Stimulated activated effector memory CD8-positive, alpha-beta T cell treated with anti-CD3 and anti-CD28 coated beads, Interleukin-12 subunit alpha, Interleukin-12 subunit beta, amount 100 ng/mL, for 72 hours (primary cell): ENCODE measurements around the gene KCNMA1.
A peak's percentile ranks its signal among the peaks of the same experiment; 100 is the strongest.
"Not testable (repeated sequence)": the region's sequence is repeated elsewhere in the genome, so short reads cannot be mapped to it uniquely, and the experiment has no call there.

Experiments used
- ATAC-seq: fragments of 150-1000 bp; cut with Tn5 transposase; 2 replicates; pipeline ENCODE4 v1.10.0; 2021
- DNase-seq, 2 donors: peaks; one replicate each; pipeline ENCODE4 v3.0.0; 2021 to 2022; ENCODE audit warnings: low spot score in 2 of 2
- H3K27ac Mint-ChIP-seq: one replicate; pipeline ENCODE4 v1.8.0; 2022; ENCODE audit warnings: mild to moderate bottlenecking, mixed read lengths
- H3K36me3 Mint-ChIP-seq: one replicate; pipeline ENCODE4 v1.8.0; 2022; ENCODE audit warnings: mild to moderate bottlenecking, mixed read lengths
- H3K4me1 Mint-ChIP-seq: one replicate; pipeline ENCODE4 v1.8.0; 2022; ENCODE audit warnings: mixed read lengths
- H3K4me3 Mint-ChIP-seq: one replicate; pipeline ENCODE4 v1.8.0; 2022; ENCODE audit warnings: mild to moderate bottlenecking, mixed read lengths
- H3K9me3 Mint-ChIP-seq: one replicate; pipeline ENCODE4 v1.8.0; 2022; ENCODE audit warnings: mixed read lengths

Gene KCNMA1

GRCh38 chr10:77637532-77638320 lies at the start of gene KCNMA1:
Gene KCNMA1, minus strand, starts transcription at chr10:77637808.
- peaks cover 10% of the 10 kb centered on the region for H3K4me1 Mint-ChIP-seq
- H3K9me3 Mint-ChIP-seq, result no peaks in the 10 kb centered on the region
- peak; percentile 19 for ATAC-seq
- no peaks in the 10 kb centered on the region for H3K36me3 Mint-ChIP-seq
- no peak within 1 kb of the TSS for H3K27ac Mint-ChIP-seq
- no peak for DNase-seq
- peak within 1 kb of the TSS; percentile 60 for H3K4me3 Mint-ChIP-seq

- no peak for DNase-seq
- ATAC-seq, result no peak
- H3K4me1 Mint-ChIP-seq, result no peaks in the 10 kb centered on the region
- H3K4me3 Mint-ChIP-seq, result no peak overlapping the region
- no peak overlapping the region for H3K27ac Mint-ChIP-seq
- peaks cover 2% of the 10 kb centered on the region for H3K9me3 Mint-ChIP-seq
- H3K36me3 Mint-ChIP-seq, result no peaks in the 10 kb centered on the region
Measured at GRCh38 chr10:77686650-77687417, 49.2 kb upstream of the KCNMA1 start.

GRCh38 chr10:77686096-77686495 lies 48.5 kb upstream of the KCNMA1 start:
- DNase-seq, result no peak
- Mint-ChIP-seq H3K4me3 (no peak overlapping the region), H3K36me3 (no peaks in the 10 kb centered on the region), H3K4me1 (no peaks in the 10 kb centered on the region), H3K9me3 (no peaks in the 10 kb centered on the region), H3K27ac (no peak overlapping the region)
- ATAC-seq, result no peak

GRCh38 chr10:77685432-77685831 lies 47.8 kb upstream of the KCNMA1 start:
- Mint-ChIP-seq H3K9me3 (no peaks in the 10 kb centered on the region), H3K27ac (no peak overlapping the region), H3K4me1 (no peaks in the 10 kb centered on the region), H3K36me3 (no peaks in the 10 kb centered on the region), H3K4me3 (no peak overlapping the region)
- DNase-seq (no peak), ATAC-seq (no peak)

- H3K36me3 Mint-ChIP-seq, H3K9me3 Mint-ChIP-seq: not testable (repeated sequence)
Measured at GRCh38 chr10:77683088-77683432, 45.5 kb upstream of the KCNMA1 start.

GRCh38 chr10:77682393-77683087 lies 44.9 kb upstream of the KCNMA1 start:
- Mint-ChIP-seq H3K9me3 (no peaks in the 10 kb centered on the region), H3K27ac (no peak overlapping the region), H3K36me3 (no peaks in the 10 kb centered on the region), H3K4me3 (no peak overlapping the region), H3K4me1 (peaks cover 6% of the 10 kb centered on the region)
- ATAC-seq (no peak), DNase-seq (no peak)

More at GRCh38 chr10:77683088-77683432, 45.5 kb upstream of the KCNMA1 start:
- ATAC-seq, H3K4me3 Mint-ChIP-seq, H3K4me1 Mint-ChIP-seq, DNase-seq, H3K27ac Mint-ChIP-seq: not testable (repeated sequence)

- H3K4me3 Mint-ChIP-seq, result no peak overlapping the region
- H3K36me3 Mint-ChIP-seq, result no peaks in the 10 kb centered on the region
- DNase-seq (no peak), ATAC-seq (no peak)
- H3K4me1 Mint-ChIP-seq, result peaks cover 6% of the 10 kb centered on the region
- no peak overlapping the region for H3K27ac Mint-ChIP-seq
- H3K9me3 Mint-ChIP-seq, result no peaks in the 10 kb centered on the region
Measured at GRCh38 chr10:77681839-77682238, 44.2 kb upstream of the KCNMA1 start.

- no peak for DNase-seq
- ATAC-seq, result no peak
- no peak overlapping the region for H3K4me3 Mint-ChIP-seq
- no peak overlapping the region for H3K27ac Mint-ChIP-seq
- H3K36me3 Mint-ChIP-seq, result no peaks in the 10 kb centered on the region
- H3K4me1 Mint-ChIP-seq, result peaks cover 6% of the 10 kb centered on the region
- no peaks in the 10 kb centered on the region for H3K9me3 Mint-ChIP-seq
Measured at GRCh38 chr10:77680811-77681210, 43.2 kb upstream of the KCNMA1 start.

- no peaks in the 10 kb centered on the region for H3K36me3 Mint-ChIP-seq
- no peak overlapping the region for H3K4me3 Mint-ChIP-seq
- no peak for ATAC-seq
- peaks cover 6% of the 10 kb centered on the region for H3K4me1 Mint-ChIP-seq
- no peak for DNase-seq
- H3K9me3 Mint-ChIP-seq, result no peaks in the 10 kb centered on the region
- no peak overlapping the region for H3K27ac Mint-ChIP-seq
Measured at GRCh38 chr10:77680065-77680464, 42.5 kb upstream of the KCNMA1 start.

- Mint-ChIP-seq H3K9me3 (no peaks in the 10 kb centered on the region), H3K4me3 (no peak overlapping the region), H3K36me3 (no peaks in the 10 kb centered on the region)
Measured at GRCh38 chr10:77679217-77679616, 41.6 kb upstream of the KCNMA1 start.

GRCh38 chr10:77678146-77678545 lies 40.5 kb upstream of the KCNMA1 start:
- no peak for ATAC-seq

More at GRCh38 chr10:77679217-77679616, 41.6 kb upstream of the KCNMA1 start:
- Mint-ChIP-seq H3K27ac (no peak overlapping the region), H3K4me1 (peaks cover 6% of the 10 kb centered on the region)
- ATAC-seq (no peak), DNase-seq (no peak)

GRCh38 chr10:77675347-77675746 lies 37.7 kb upstream of the KCNMA1 start:
- ATAC-seq (no peak), DNase-seq (no peak)
- no peak overlapping the region for H3K27ac Mint-ChIP-seq
- H3K9me3 Mint-ChIP-seq, result no peaks in the 10 kb centered on the region
- H3K4me1 Mint-ChIP-seq, result peaks cover 15% of the 10 kb centered on the region
- H3K36me3 Mint-ChIP-seq, result no peaks in the 10 kb centered on the region
- H3K4me3 Mint-ChIP-seq, result no peak overlapping the region

More at GRCh38 chr10:77678146-77678545, 40.5 kb upstream of the KCNMA1 start:
- Mint-ChIP-seq H3K4me1 (peaks cover 15% of the 10 kb centered on the region), H3K9me3 (no peaks in the 10 kb centered on the region), H3K4me3 (no peak overlapping the region), H3K36me3 (no peaks in the 10 kb centered on the region), H3K27ac (no peak overlapping the region)
- DNase-seq, result no peak

- peaks cover 19% of the 10 kb centered on the region for H3K4me1 Mint-ChIP-seq
- DNase-seq, result no peak
- no peak overlapping the region for H3K4me3 Mint-ChIP-seq
- no peaks in the 10 kb centered on the region for H3K9me3 Mint-ChIP-seq
- ATAC-seq, result no peak
- H3K27ac Mint-ChIP-seq, result no peak overlapping the region
- H3K36me3 Mint-ChIP-seq, result no peaks in the 10 kb centered on the region
Measured at GRCh38 chr10:77673515-77674140, 36.0 kb upstream of the KCNMA1 start.

- no peaks in the 10 kb centered on the region for H3K36me3 Mint-ChIP-seq
- no peak overlapping the region for H3K27ac Mint-ChIP-seq
- no peak overlapping the region for H3K4me3 Mint-ChIP-seq
- DNase-seq (no peak), ATAC-seq (no peak)
- no peaks in the 10 kb centered on the region for H3K9me3 Mint-ChIP-seq
- peaks cover 15% of the 10 kb centered on the region for H3K4me1 Mint-ChIP-seq
Measured at GRCh38 chr10:77673101-77673500, 35.5 kb upstream of the KCNMA1 start.

- no peak for ATAC-seq
Measured at GRCh38 chr10:77671594-77672252, 34.1 kb upstream of the KCNMA1 start.

More at GRCh38 chr10:77671594-77672252, 34.1 kb upstream of the KCNMA1 start:
- Mint-ChIP-seq H3K9me3 (no peaks in the 10 kb centered on the region), H3K27ac (no peak overlapping the region), H3K4me3 (no peak overlapping the region), H3K36me3 (no peaks in the 10 kb centered on the region), H3K4me1 (peaks cover 15% of the 10 kb centered on the region)
- DNase-seq, result no peak
